ENCODE data around the gene P3H3.

DNA sequence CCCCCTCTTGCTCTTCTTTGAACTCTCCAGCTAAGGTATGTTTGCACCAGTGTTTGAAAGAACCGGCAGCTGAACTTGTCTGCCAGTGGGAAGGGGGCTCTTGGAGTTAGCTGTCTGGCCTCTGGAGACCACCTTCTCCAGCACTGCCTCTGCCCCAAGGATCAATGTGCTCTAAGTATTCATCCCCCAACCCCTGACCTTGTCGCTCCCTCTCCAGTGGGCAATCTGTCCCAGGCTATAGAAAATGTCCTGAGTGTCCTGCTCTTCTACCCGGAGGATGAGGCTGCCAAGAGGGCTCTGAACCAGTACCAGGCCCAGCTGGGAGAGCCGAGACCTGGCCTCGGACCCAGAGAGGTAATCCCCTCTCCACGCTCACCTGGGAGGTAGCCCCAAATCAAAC, 2.8 kb downstream of the P3H3 start:
- TF ChIP-seq, protein P1, sequence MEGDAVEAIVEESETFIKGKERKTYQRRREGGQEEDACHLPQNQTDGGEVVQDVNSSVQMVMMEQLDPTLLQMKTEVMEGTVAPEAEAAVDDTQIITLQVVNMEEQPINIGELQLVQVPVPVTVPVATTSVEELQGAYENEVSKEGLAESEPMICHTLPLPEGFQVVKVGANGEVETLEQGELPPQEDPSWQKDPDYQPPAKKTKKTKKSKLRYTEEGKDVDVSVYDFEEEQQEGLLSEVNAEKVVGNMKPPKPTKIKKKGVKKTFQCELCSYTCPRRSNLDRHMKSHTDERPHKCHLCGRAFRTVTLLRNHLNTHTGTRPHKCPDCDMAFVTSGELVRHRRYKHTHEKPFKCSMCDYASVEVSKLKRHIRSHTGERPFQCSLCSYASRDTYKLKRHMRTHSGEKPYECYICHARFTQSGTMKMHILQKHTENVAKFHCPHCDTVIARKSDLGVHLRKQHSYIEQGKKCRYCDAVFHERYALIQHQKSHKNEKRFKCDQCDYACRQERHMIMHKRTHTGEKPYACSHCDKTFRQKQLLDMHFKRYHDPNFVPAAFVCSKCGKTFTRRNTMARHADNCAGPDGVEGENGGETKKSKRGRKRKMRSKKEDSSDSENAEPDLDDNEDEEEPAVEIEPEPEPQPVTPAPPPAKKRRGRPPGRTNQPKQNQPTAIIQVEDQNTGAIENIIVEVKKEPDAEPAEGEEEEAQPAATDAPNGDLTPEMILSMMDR (IDR thresholded peaks at IDR 0.05): no peak
- no peak for TF ChIP-seq POLR2A (IDR thresholded peaks at IDR 0.05)

Data from uterus (tissue), 2 donors.